CD1c-positive myeloid dendritic cell (primary cell): ENCODE data around the gene CIBAR2.
"Not testable (repeated sequence)": the region's sequence is repeated elsewhere in the genome, so short reads cannot be mapped to it uniquely, and the experiment has no call there.

Experiments used
- DNase-seq: peaks from one replicate; pipeline ENCODE4 v3.0.0-alpha.2; 2016; ENCODE audit errors: extremely low spot score

The CIBAR2 gene

DNA sequence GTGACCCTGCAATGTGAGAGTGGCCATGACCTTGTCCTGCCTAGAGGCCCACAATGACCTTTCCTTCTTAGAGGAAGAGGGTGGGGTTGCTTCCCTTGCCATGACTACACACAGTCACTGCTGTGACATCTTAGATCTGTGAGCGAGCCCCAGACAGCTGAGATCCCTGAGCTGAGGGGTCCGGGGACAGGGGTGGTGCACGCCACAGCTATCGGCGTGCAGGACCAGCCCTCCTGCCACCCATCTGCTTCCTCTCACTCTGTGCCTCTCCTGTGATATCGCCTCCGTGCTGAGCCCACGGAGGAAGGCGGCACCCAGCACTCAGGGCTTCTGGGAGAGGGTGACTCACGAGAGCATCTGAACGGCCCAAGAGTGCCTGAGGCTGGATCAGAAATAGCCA, 49.4 kb downstream of the CIBAR2 start:
- peak; percentile 81 for DNase-seq

DNA sequence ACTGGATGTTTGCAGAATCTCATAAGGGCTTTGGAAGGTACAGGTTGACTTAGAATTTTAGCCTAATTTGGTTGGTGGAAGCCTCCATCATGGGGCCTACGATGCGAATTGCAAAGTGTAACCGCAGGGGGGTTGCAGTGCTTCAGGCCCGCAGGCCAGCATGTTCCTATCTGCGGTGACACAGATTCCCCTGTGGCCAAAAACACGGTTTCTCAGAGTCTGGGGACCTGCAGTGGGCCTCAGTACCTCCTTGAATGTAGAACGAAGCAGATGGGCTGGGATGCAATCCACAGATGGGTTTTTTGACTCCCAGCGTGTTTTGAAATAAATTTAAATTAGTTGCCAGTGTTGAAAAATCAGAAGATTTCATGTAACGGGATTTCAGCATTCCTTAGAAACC, 49.9 kb downstream of the CIBAR2 start:
- no peak for DNase-seq

DNA sequence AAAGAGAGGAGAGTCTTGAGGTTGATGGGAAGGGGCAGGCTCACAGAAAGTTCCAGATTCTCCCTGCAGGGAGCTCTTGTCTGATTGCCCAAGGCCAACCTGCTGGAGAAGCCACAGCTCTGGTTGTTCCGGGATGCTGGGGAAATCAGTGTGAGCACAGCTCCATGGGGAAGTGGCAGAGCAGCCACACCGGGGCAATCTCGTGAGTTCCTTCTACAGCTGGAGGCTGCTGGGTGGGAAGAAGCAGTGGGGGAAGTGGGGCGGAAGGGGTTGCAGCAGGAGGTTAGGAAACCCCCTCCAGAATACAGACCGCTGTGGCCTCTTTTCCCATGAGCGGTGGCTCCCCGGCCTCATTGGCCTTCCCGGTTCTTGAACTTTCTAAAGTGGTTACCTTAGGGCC, 50.7 kb downstream of the CIBAR2 start:
- peak; percentile 92 for DNase-seq

DNA sequence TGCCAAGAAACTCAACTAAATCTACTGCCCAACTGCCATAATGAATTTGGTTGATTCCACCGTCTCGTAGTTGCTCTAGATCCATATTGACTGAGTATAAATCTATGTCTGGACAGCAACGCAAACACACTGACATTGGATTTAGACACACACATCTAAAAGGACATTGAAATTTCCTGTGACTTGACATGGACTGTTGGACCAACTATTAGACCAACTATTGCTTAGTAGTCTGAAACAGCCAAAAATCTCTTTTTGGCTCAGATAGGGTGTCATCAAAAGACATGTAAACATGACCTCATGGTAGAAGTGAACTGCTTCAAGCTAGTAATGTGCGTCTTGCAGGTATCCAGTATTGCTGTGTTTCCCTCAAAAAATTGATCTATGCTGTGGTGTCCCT, 53.4 kb downstream of the CIBAR2 start:
- DNase-seq = no peak

DNA sequence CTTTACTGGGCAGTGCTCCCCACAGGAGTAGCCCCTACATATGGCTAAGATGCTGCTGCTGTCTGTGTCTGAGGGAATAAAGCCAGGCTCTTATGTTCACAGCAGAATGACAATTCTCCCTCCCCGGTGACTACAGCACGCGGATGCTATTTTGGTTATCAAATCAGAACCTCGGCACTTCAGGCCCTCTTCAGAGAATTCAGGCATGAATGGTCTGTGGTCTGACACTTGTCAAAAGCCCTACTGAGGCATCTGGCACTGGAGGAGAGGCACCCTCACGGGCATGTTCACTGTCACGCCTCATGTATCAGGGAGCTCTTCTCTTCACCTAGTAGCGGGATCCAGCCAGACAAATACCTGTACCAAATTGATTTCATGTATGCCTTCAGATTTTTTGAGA, 54.3 kb downstream of the CIBAR2 start:
- no peak for DNase-seq

DNA sequence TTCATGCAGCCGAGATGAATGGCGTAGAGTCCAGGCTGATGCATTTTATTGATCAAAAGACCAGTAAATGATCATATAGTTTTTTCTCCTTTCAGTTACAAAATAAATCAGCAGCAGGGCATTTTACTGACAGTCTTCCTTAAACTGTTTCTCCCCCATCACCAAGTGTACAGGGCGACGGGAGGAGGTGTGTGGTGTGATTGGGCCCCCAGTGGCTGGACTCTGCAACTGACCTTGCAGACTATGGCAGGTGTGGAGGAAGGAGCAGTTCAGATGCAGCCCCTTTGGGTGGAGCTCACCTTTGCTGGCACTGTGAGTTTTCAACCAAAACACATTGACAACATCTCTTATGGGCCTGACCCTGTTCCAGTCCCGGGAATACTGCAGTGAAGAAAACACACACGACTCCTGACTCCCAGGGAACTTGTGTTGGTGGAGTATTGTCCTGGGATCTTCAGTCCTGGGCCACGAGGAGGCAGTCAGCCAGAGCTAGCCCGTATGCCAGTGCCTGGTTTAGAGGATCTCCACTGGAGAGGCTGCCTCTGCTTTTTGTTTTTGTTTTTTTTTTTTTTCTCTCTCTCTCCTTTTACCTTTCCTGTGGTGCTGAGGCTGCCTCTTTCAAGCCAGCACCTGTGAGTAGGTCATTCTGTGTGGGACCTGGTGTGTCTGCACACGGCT, 54.9 kb downstream of the CIBAR2 start:
- no peak for DNase-seq

DNA sequence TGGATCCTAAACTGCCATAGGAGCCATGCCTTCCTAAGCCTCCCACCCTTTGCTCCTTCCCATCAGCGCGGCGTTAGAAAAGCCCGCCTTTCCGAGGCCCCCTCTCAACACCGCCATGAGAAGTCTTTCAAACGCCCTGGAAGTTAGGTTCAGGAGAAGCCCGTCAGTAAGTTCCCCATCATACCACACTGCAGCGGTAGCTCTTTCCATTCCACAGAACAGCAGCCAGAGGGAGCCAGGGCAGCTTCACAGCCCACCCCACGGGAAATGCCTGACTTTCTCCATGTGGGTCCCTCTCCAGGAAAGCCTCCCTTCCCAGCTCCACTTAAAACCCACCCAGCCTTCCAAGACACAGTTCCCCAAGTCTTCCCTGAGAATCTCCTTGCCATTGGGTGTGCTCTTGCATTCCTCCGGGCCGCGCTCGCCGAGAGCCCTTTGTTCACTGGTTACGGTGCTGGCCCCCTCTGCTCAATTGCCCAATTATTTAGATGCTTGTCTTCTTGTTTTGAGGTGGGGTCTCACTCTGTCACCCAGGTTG, 56.0 kb downstream of the CIBAR2 start:
- DNase-seq = peak; percentile 52

DNA sequence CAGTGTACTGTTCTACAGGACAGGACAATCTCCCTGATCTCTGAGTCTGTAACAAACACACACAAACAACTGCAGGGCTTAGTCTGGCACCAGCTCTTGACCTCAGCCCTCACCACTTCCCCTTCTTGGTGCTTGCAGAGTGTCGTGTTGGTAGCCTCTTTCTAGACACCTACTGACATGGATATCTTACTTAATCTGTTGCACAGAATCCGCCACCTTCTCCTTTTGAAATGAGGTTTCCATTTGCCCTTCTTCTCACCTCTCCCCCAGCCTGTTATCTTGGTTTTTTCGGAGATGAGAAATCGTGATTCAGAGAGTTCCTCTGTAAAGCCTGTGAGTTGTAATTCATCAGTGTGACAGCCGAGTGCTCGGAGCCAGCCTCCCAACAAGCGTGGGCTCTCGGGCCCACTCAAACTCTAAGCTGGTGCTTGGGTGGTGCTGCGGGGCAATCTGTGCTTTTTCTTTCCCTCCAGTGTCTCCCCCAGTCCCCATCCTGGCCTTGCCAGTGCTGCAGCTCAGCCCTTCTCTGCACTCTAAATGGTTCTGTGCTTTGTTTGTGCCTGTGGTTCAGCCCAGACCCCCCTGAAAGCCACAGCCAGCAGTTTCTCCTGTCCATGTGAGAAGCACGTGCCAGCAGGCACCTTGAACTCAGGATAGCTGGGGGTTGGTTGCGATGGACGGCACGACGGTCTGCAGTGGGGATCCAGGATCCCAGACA, 56.6 kb downstream of the CIBAR2 start:
- peak; percentile 96 for DNase-seq

DNA sequence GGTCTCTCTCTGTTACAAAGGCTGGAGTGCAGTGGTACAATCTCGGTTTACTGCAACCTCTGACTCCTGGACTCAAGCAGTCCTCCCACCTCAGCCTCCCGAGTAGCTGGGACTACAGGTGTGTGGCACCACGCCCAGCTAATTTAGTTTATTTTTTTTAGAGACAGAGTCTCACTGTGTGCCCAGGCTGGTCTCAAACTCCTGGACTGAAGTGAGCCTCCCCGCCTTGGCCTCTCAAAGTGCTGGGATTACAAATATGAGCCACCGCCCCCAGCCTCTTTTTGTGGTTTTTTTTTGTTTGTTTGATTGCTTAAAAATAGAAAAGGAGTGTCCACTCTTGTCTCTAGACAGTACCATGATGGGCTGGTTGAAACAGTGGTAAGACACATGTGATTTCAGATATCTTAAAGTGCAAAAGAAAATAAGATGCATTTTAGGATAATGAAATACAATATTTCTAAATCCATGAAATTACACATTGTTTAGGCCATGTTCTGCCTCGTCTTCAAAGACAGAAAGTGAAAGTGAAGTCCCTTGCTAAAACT, 57.3 kb downstream of the CIBAR2 start:
- no peak for DNase-seq

DNA sequence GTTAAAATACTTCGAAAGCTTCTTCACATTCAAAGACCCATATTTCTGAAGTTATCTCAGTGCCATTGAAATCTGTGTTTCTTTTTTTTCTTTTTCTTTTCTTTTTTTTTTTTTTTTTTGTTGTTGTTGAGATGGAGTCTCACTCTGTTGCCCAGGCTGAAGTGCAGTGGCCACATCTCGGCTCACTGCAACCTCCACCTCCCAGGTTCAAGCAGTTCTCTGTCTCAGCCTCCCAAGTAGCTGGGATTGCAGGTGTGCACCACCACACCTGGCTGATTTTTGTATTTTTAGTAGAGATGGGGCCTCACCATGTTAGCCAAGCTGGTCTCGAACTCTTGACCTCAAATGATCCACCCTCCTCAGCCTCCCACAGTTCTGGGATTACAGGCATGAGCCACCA, 58.0 kb downstream of the CIBAR2 start:
- DNase-seq = not testable (repeated sequence)

DNA sequence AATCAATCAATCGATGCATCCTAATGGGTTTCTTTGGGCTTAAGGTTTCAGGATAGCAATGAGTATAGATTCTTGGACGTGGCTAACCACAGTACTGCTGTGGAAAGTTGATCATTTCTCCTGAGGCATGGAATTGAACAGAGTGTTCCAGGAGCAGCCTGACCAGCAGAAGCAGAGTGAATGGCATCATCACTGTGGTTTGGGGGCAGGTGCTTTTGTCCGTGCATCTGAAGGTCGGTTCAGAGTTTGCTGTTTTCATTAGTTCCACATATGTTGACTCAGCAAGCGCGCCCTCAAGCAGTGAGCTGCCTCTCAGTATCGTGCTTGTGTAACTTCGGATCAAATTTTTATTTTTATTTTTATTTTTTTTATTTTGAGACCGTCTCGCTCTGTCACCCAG, 59.7 kb downstream of the CIBAR2 start:
- no peak for DNase-seq

DNA sequence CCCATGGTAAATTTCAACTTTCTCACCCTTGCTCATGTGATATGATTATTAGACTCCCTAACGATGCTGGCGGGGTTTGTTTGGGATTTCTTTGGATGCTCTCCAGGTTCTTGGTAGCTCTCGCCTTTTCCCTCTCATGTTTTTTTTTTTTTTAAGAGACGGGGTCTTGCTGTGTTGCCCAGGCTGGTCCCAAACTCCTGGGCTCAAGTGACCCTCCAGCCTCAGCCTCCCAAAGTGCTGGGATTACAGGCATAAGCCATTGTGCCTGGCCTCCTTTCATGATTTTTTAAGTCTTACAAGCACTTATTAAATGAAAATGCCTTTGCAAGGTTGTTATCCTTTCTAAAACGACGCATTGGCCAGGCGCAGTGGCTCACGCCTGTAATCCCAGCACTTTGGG, 60.6 kb downstream of the CIBAR2 start:
- no peak for DNase-seq

DNA sequence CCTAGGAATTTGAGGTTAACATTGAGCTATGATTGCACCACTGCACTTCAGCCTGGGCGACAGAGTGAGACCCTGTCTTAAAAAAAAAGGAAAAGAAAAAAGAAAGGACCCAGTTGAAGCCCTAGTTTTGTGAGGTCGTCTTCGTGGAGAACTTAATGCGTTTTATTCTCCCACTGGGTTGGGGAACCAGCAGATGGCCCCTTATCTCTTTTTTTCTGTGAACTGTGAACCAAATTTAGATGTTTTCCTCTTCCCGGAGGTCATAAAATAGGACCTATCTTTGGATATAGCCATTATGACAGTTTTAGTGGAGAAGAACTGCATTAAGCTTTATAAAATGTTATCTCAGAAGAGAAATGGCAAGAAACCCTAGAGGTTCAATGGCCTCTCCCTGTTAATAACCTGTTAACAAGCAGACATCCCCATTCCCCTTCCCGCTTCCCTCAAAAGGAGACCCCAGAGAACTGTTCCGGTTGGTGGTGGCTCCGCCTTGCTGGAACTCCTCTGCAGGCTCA, 61.1 kb downstream of the CIBAR2 start:
- no peak for DNase-seq

DNA sequence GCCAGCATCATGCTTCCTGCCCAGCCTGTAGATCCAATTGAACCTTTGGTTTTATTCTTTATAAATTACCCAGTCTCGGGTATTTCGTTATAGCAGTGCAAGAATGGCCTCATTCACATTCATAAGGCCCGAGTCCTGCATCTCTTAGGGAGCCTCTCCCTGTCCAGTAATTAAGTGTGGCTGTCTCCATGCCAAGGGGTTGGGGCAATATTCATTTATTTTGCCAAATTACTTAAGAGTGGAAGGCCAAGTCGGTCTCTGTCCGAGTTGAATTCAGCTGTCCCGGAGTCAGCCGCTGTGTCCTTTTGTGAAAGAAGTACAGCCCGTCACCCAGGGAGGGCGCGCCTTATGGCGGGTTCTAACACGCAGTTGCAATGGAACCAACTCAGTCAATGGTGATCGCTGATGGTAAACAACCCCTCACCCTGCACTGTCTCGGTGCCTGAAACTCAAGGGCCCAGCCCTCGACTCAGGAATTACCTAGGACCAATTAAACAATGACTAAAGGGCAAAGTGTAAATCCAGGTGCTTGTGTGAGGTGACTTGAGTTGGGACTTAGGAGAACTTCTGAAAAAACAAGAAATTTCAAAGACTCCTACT, 62.5 kb downstream of the CIBAR2 start:
- no peak for DNase-seq

DNA sequence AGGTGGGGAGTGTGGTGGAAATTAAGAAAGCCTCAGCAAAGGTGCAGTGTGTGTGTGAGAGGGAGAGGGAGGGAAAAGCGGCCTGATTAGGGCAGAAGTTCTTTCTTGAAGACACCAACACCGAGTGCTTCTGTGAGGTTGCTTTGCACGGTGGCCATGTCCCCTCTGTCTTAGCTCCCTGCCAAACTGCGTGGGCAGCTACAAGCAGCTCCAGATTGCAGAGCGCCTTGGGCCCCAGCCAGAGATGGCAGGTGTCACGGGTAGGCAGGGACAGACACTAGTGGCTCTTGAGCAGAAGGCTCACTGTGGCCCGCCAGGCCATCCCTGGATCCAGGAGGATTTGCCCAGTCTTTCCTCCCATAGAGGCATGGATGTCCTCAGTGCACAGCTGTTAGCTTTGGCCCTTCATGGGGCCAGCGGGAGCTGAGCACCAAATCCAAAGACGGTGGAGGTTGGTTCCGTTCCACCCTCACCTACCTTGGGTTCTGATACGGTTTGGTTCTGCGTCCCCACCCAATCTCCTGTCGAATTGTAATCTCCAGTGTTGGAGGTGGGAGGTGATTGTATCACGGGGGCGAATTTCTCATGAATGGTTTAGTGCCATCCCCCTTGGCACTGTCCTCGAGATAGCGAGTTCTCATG, 63.2 kb downstream of the CIBAR2 start:
- DNase-seq = peak; percentile 39
